Non-pigmented ciliary epithelial cell (primary cell): ENCODE measurements around the gene NIT1.
A peak's percentile ranks its signal among the peaks of the same experiment; 100 is the strongest.
"Not testable (repeated sequence)": the region's sequence is repeated elsewhere in the genome, so short reads cannot be mapped to it uniquely, and the experiment has no call there.

Source experiments
- DNase-seq: peaks from one replicate; pipeline ENCODE4 v3.0.0-alpha.2; 2010; ENCODE audit warnings: low read depth

NIT1 gene

DNA sequence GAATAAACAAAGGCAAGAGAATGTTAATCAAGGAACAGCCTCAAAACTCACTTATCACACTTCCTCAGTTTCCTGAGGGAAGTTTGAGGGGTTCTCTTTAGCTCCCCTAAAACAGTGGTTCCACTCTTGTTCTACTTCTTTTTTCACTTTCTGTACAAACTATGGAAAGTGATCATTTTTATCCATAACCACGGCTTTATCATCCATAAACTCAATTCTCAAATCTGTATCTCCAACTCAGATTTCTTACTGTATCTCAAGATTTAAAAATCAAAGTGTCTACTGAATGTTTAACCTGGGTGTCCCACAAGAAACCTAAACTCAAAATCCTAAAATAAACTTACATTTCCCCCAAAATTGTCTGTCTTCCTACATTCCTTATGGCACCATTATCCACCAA, 4.0 kb upstream of the NIT1 start:
- DNase-seq = no peak

GRCh38 chr1:161114556-161114955, 3.3 kb upstream of the NIT1 start:
- no peak for DNase-seq

DNA sequence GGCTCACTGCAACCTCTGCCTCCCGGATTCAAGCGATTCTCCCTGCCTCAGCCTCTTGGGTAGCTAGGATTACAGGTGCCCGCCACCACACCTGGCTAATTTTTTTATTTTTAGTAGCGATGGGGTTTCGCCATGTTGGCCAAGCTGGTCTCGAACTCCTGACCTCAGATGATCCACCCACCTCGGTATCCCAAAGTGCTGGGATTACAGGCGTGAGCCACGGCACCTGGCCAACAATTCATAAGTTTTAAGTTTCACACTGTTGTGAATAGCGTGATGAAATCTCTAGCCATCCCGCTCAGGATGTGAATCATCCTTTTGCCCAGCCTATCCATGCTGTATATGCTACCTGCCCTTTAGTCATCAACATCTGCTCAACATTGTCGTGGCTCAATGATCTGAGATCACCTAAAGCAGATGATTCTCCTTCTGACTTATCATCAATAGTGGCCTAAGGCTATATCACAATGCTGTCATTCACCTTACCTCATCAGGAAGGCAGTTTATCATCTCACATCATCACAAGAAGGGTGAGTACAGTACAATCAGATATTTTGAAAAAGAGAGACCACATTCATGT, 2.7 kb upstream of the NIT1 start:
- DNase-seq = peak; percentile 94

GRCh38 chr1:161115961-161116360, 1.9 kb upstream of the NIT1 start:
- not testable (repeated sequence) for DNase-seq

DNA sequence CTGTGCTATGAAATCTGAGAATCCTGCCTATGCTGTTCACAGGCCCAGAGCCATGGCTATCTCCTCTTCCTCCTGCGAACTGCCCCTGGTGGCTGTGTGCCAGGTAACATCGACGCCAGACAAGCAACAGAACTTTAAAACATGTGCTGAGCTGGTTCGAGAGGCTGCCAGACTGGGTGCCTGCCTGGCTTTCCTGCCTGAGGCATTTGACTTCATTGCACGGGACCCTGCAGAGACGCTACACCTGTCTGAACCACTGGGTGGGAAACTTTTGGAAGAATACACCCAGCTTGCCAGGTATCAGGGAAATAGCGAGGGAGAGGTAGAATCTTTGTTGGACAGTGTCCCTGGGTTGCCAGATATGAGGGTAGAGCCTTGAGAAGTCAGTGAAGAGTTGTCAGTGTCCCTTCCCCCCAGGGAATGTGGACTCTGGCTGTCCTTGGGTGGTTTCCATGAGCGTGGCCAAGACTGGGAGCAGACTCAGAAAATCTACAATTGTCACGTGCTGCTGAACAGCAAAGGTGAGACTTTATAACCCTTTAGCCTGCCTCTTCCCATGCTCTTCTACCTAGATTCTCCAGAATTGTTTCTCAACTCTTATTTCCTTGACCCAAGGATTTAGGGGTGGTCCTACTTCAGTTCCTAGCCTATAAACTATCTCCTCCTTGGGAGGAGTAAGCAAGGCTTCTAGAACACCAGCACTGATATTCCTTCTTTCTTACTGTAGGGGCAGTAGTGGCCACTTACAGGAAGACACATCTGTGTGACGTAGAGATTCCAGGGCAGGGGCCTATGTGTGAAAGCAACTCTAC, 1.4 kb downstream of the NIT1 start:
- no peak for DNase-seq

DNA sequence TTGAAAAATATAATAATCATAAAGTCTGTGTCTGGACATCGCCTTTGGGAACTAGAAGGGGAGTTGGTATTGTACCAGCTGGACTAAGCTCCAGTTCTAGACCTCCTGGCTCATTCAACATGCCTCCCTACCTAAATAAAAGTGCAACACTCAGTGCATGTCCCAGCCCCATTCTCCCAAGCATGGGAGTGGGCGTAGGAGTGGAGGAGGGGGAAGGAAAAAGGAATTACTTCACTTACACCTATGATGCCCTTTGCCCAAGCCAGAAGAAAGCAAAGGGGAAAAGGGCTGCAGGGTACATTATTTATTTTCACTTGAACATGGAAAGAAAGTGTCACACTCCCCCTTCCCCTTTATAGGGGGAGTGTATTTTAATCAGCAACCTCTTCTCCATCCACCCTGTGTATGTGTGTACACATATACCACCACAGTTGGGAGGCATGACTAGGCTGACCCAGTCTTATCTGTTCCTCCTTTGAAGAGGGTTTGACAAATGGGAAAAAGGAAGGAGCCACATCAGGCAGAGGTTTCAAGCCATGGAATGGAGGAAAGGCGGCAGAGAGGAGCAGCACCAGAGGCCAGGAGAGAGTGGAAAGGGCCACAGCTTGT, 3.2 kb downstream of the NIT1 start:
- DNase-seq = no peak

DNA sequence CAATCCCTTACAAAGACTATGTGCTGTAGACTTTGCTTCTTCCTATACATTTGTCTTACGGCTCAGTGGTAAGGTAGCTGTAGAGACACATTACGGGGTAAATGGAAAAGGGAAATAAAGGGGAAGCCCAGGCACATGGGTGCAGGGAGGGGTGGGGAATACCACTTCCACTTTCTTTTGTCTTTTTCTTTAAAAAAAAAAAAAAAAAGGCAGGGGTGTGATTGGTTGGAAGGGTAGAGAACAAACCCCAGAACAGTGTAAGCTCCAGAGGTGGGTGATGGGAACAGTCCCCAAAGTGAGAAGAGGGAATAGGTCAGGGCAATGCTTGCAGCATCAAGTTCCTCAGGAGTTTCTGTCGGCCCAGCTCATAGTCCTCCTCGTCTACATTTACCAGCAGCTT, 3.9 kb downstream of the NIT1 start:
- no peak for DNase-seq

- no peak for DNase-seq
These were observed 5.1 kb downstream of the NIT1 start for GRCh38 chr1:161122967-161123366.

DNA sequence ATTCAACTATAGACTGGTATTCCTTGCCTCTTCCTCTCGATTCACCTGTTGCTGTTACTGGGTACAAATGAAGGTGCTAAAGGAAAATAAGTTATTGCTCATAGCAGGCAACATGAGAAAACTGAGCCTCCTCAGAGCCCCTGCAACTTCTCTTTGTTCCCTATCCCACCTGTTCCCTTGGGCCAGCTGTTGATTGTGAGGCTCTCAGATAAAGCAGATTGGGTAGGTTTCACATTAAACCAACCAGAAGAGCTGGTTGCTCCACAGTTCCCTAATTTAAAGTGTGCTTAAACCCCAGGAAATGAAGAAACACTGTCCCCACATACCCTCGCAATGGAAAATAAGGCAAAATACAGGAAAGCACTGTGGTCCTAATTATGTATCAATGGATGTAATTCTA, 9.7 kb downstream of the NIT1 start:
- no peak for DNase-seq

- DNase-seq = no peak
These were observed 10.9 kb downstream of the NIT1 start for GRCh38 chr1:161128591-161129420.

GRCh38 chr1:161130266-161130665, 12.4 kb downstream of the NIT1 start:
- no peak for DNase-seq

DNA sequence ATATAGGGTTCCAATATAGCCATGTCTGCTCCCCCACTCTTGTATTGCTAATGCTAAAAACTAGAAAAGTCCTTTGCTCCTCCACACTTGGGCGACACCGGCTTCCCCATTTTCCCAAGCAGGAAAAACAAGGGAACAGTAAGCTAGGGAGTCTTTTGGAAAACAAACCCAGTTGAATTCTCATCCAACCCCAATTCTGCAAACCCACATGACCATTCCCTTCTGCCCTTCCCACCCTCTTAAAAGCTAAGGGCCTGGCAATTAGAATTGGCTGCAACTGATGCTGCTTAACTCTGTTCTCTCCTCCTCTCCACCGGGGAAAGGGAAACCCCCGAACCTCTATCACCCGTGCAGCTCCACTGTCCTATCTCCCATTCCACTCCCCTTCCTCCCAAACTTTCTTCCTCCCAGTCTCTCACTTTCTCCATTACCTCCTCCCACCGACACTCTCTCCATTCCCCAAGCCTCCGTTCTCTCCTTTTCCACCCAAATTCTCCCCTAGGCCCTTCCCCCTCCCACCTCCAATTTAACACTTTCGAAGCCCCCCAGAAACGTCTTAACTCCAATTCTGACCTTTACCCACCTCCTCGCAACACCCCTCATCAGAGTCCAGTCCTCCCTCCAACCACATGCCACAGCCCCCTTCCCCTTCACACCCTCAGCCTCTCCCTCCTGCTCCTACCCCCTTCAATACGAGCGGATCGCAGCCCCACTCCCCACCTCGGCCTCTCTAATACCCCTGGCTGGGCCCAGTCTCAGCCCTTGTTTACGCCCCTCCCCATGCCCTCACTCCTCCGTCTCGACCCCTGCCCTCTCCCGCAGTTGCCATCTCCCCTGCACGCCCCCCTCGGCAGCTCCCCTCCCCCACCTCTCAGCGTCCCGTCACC, 13.9 kb downstream of the NIT1 start:
- no peak for DNase-seq

- peak; percentile 67 for DNase-seq
These were observed 14.7 kb downstream of the NIT1 start, which contains the start of gene DEDD for GRCh38 chr1:161132410-161133219. Gene DEDD (minus strand): TSS chr1:161132667. CDS start chr1:161124462, 8,205 bp downstream.

DNA sequence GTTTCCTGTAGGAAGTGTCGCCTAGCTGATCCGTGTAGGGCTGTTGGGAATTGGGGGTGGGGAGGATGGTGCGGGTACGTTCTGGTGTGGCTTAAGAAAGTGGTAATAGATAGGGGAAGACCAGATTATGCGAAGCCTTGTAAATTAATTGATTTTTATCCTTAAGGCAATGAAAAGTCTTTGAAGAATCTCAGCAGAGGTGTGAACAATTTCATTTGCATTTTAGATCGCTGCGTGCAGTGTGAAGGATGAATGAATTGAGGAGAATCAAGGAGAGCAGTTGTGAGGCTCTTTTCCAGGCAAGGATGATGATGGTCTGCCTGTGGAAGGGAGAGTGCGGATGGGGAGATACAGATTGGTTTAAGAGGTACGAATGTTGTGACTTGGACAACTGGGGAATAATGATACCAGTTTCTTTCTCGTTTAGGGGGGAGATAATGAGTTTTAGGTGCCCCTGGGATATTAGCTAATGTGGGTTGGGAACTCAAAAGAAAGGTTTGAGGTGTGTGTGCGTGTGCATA, 15.4 kb downstream of the NIT1 start:
- DNase-seq = no peak

DNA sequence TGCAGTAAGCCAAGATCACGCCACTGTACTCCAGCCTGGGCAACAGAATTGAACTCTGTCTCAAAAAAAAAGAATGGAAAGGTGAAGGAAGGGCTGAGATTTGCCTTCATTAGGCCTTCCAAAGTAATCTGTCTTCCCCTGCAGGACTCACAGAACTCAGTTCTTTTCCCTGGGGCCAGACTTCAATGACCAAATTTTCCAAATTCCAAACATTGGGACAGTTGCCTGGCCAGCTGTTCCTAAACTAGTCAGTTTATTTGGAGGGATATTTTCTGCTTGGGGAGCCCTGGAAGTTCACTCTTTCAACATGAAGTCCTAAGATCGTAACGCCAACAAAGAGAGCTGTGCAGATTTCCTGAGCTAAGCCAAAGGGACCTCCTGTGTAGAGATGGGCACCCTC, 20.0 kb downstream of the NIT1 start:
- DNase-seq = no peak

- DNase-seq = no peak
These were observed 20.5 kb downstream of the NIT1 start for GRCh38 chr1:161138431-161138830.

DNA sequence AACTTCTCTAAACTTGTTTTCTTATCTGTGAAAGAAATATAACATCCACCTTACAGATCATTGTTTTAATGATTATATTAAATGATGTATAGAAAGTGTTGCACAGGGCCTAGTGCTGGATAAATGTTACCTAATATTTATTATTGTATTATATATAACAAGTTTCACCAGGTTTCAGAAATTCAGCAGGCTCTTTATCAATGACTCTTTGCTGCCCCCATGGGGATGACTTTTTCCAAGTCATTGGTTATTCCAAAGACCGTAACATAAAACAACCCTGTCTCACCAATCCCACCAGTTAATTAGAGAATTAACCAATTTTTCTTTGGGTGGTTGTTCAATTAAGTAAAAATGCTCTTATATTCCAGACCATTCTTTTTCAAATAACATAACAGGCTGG, 21.9 kb downstream of the NIT1 start:
- DNase-seq = no peak

DNA sequence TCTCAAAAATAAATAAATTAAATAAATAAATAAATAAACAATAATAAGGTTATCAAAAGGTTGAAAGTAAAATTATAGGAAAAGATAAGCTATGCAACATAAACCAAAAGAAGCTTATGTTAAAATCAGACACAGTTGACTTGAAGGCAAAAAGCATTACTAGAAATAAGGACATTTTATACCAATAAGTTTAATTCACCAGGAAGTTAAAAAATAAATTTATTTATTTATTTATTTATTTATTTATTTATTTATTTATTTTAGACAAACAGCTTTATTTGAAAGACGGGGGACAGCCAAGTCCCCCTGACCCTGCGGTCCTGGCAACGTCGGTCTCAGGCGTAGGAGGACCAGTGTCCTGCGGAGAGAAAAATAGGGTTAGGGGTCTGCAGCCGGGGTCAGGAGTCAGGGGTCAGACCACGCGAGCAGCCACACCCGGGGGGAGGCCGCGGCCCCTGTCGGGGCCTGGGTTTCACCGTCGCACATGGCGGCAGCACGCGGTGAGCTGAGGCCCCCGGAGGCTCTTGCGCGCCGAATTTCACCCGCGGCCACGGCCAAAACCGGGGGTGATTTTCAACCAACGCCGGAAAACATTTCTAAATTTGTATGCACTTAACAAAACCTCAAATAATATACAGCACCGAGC, 23.0 kb downstream of the NIT1 start:
- no peak for DNase-seq

DNA sequence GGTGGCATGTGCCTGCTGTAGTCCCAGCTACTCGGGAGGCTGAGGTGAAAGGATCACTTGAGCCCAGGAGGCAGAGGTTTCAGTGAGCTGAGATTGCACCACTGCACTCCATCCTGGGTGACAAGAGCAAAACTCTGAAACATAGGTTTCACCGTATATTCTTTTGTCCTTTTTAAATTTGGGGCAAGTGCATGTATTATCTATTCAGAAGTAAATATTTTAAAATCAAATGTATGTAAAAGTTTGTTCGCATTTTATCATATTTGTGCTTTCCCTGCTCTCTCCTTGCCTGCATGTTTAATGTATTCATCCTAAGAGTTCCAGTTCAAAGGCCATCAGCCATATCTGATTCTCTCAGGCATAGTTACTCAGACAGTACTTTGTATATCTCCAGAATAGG, 27.9 kb downstream of the NIT1 start:
- DNase-seq = no peak

DNA sequence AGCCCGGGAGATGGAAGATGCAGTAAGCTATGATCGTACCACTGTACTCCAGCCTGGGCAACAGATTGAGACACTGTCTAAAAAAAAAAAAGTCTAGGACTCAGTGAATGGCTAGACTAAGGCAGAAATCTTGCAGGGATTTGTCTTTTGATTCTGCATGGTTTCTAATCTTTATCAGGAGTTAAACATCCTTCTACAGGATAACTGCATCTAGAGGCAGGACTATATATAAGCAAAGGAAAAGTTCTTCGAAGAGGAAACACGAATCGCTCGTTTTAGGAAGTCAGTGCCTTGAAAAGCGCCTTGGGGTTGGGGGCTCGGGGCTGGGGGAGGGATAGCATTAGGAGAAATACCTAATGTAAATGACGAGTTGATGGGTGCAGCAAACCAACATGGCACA, 35.3 kb downstream of the NIT1 start:
- no peak for DNase-seq
